ENCODE data around the gene HHEX.

DNA sequence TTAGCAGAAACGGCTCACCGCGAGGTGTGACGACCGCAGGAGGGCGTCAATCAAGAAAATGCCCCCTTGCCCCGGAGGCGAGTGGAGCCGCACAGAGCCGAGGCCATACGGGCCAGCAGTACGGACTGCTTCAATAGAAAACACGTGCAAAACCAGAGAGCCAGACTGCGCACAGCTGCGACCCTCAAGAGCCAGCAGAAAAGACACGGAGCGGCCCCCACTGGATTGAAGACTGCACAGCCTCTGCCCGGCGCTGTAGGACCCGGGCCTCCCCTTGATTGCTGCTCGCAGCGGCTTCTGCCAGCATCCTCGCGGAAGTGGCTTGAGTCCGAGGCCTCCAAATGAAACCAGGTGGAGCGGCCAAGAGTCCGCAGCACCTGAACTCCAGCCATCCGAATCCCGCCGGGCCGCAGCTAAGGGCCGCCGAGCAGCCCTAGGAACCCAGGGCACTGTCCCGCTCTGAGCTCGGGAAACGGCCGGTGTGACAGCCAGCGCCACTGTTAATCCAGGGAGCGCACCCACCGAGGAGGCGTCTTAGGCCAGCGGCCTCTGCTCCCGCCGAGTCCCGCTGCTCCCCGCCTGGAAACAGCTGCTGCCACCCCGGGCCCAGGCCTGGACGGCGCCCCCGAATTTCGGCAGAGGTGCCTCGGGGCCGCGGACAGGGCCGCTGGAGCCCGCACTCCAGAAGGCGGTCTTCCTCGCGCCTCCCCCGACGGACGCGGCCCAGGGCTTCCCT, 660 bp upstream of the HHEX start:
- TF ChIP-seq POLR2AphosphoS5 (IDR thresholded peaks at IDR 0.05; ENCODE audit: low read depth, low read length) (no peak), TAF1 (IDR thresholded peaks at IDR 0.05; ENCODE audit: borderline replicate concordance, insufficient read depth, low read length) (no peak), SIN3A (IDR thresholded peaks at IDR 0.05; ENCODE audit: borderline replicate concordance, insufficient read depth, low read length) (no peak), FOXP2 (optimal IDR thresholded peaks at IDR 0.05; ENCODE audit: borderline replicate concordance, extremely low read depth, extremely low read length, insufficient read depth) (no peak)
- TF ChIP-seq, protein P1, sequence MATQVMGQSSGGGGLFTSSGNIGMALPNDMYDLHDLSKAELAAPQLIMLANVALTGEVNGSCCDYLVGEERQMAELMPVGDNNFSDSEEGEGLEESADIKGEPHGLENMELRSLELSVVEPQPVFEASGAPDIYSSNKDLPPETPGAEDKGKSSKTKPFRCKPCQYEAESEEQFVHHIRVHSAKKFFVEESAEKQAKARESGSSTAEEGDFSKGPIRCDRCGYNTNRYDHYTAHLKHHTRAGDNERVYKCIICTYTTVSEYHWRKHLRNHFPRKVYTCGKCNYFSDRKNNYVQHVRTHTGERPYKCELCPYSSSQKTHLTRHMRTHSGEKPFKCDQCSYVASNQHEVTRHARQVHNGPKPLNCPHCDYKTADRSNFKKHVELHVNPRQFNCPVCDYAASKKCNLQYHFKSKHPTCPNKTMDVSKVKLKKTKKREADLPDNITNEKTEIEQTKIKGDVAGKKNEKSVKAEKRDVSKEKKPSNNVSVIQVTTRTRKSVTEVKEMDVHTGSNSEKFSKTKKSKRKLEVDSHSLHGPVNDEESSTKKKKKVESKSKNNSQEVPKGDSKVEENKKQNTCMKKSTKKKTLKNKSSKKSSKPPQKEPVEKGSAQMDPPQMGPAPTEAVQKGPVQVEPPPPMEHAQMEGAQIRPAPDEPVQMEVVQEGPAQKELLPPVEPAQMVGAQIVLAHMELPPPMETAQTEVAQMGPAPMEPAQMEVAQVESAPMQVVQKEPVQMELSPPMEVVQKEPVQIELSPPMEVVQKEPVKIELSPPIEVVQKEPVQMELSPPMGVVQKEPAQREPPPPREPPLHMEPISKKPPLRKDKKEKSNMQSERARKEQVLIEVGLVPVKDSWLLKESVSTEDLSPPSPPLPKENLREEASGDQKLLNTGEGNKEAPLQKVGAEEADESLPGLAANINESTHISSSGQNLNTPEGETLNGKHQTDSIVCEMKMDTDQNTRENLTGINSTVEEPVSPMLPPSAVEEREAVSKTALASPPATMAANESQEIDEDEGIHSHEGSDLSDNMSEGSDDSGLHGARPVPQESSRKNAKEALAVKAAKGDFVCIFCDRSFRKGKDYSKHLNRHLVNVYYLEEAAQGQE (IDR thresholded peaks at IDR 0.05; ENCODE audit: insufficient read depth in 1 of 2, low read depth in 2 of 2, low read length in 2 of 2): no peak
